IMR-90 (cell line): ENCODE results near the gene HNRNPR. TPM values are rescaled to one million over a fixed set of nuclear protein-coding genes. Genes with fewer than 3 reads are reported as not detected.

Experiments
- ATAC-seq: fragments of 200-7000 bp; cut with Tn5 transposase; 2 replicates; pipeline ENCODE4 v1.9.1; 2020; ENCODE audit warnings: low read depth, mild to moderate bottlenecking, moderate library complexity
- BruUV-seq: library from RNA; stranded (reverse); fragments of 400-500 nt; replicated peaks from 2 replicates; lab custom pipeline; 2021; lab: Mats Ljungman, UMichigan
- CTCF ChIA-PET: fragments of 300-600 bp; formaldehyde crosslinking; extraction: SDS; loops from one replicate; lab custom pipeline; 2021; ENCODE audit warnings: antibody characterized with exemption; lab: Yijun Ruan, JAX
- POLR2A ChIA-PET: fragments of 300-600 bp; sonication (Branson Sonifier 250); formaldehyde crosslinking; loops from one replicate; lab custom pipeline; 2022; ENCODE audit warnings: antibody characterized with exemption; ENCODE audit not compliant: unreplicated experiment; lab: Charles Lee
- DNase-seq: peaks from one replicate; pipeline ENCODE4 v3.0.0; 2013
- H2AFZ ChIP-seq: replicated peaks from 2 replicates; pipeline ENCODE3; 2013; ENCODE audit warnings: low read length, mild to moderate bottlenecking; ENCODE audit not compliant: poor library complexity
- H2AK5ac ChIP-seq: 2 replicates; pipeline ENCODE4 v1.6.1; 2013; ENCODE audit warnings: low read depth, low read length, inconsistent platforms
- H2AK9ac ChIP-seq: replicated peaks from 2 replicates; pipeline ENCODE3; 2013; ENCODE audit warnings: mild to moderate bottlenecking, low read depth, low read length, moderate library complexity; ENCODE audit not compliant: poor library complexity
- H2BK120ac ChIP-seq: 2 replicates; pipeline ENCODE4 v1.6.1; 2013; ENCODE audit warnings: low read depth, low read length, inconsistent platforms
- H2BK15ac ChIP-seq: 3 replicates; pipeline ENCODE4 v1.6.1; 2013; ENCODE audit warnings: low read depth, low read length, inconsistent platforms
- H2BK20ac ChIP-seq: 2 replicates; pipeline ENCODE4 v1.6.1; 2013; ENCODE audit warnings: low read depth, mild to moderate bottlenecking, inconsistent platforms, low read length, moderate library complexity
- H2BK5ac ChIP-seq: 2 replicates; pipeline ENCODE4 v1.6.1; 2013; ENCODE audit warnings: mild to moderate bottlenecking, low read depth, low read length, inconsistent platforms; ENCODE audit not compliant: poor library complexity, severe bottlenecking
- H3K14ac ChIP-seq: replicated peaks from 2 replicates; pipeline ENCODE4 v1.6.1; 2013; ENCODE audit warnings: low read depth, low read length, inconsistent platforms
- H3K18ac ChIP-seq: 2 replicates; pipeline ENCODE4 v1.6.1; 2013; ENCODE audit warnings: low read depth, low read length, control low read depth
- H3K23ac ChIP-seq: 2 replicates; pipeline ENCODE4 v1.6.1; 2013; ENCODE audit warnings: low read depth, low read length, inconsistent platforms
- H3K27ac ChIP-seq: 2 replicates; pipeline ENCODE4 v1.5.1; 2013; ENCODE audit warnings: mild to moderate bottlenecking, control low read depth, low read length; ENCODE audit not compliant: insufficient read depth
- H3K27me3 ChIP-seq: 2 replicates; pipeline ENCODE4 v1.6.1; 2013; ENCODE audit warnings: low read length; ENCODE audit not compliant: control insufficient read depth, insufficient read depth
- H3K36me3 ChIP-seq: 2 replicates; pipeline ENCODE4 v1.6.1; 2013; ENCODE audit warnings: low read length, mixed read lengths; ENCODE audit not compliant: control insufficient read depth, insufficient read depth
- H3K4ac ChIP-seq: 2 replicates; pipeline ENCODE4 v1.6.1; 2013; ENCODE audit warnings: low read depth, low read length, inconsistent platforms
- H3K4me1 ChIP-seq: 2 replicates; pipeline ENCODE4 v1.6.1; 2013; ENCODE audit warnings: low read length, mixed read lengths; ENCODE audit not compliant: control insufficient read depth, insufficient read depth
- H3K4me2 ChIP-seq: 2 replicates; pipeline ENCODE4 v1.6.1; 2013; ENCODE audit warnings: low read depth, mild to moderate bottlenecking, control low read depth, low read length, moderate library complexity
- H3K4me3 ChIP-seq: 2 replicates; pipeline ENCODE4 v1.5.1; 2013; ENCODE audit warnings: low read depth, mild to moderate bottlenecking, control low read depth, low read length, moderate library complexity; ENCODE audit not compliant: insufficient read depth
- H3K56ac ChIP-seq: 2 replicates; pipeline ENCODE4 v1.6.1; 2013; ENCODE audit warnings: low read length, inconsistent platforms; ENCODE audit not compliant: insufficient read depth; ENCODE audit errors: extremely low read depth
- H3K79me1 ChIP-seq, 2 experiments: 2 replicates each; pipeline ENCODE4 v1.6.1; 2013; ENCODE audit warnings: low read length in 2 of 2, inconsistent platforms in 1 of 2, low read depth in 1 of 2
- H3K9ac ChIP-seq: 2 replicates; pipeline ENCODE4 v1.6.1; 2013; ENCODE audit warnings: low read depth, low read length, control low read depth
- H3K9me1 ChIP-seq: 2 replicates; pipeline ENCODE4 v1.6.1; 2013; ENCODE audit warnings: low read length, inconsistent platforms; ENCODE audit not compliant: insufficient read depth
- H3K9me3 ChIP-seq: 2 replicates; pipeline ENCODE4 v1.6.1; 2013; ENCODE audit warnings: low read length; ENCODE audit not compliant: control insufficient read depth, insufficient read depth
- H4K20me1 ChIP-seq: 2 replicates; pipeline ENCODE4 v1.6.1; 2013; ENCODE audit warnings: low read length, inconsistent platforms; ENCODE audit not compliant: insufficient read depth
- H4K5ac ChIP-seq: 2 replicates; pipeline ENCODE4 v1.6.1; 2013; ENCODE audit warnings: mild to moderate bottlenecking, low read depth, low read length, control low read depth
- H4K8ac ChIP-seq, 2 experiments: 2 replicates each; pipeline ENCODE4 v1.6.1; 2013; ENCODE audit warnings: low read depth in 2 of 2, low read length in 2 of 2, control low read depth in 1 of 2, inconsistent platforms in 1 of 2
- H4K91ac ChIP-seq: 2 replicates; pipeline ENCODE4 v1.6.1; 2013; ENCODE audit warnings: low read depth, low read length, inconsistent platforms; ENCODE audit not compliant: insufficient read depth
- CEBPB ChIP-seq: IDR thresholded peaks from 2 replicates; pipeline ENCODE4 v1.6.1; 2012; ENCODE audit warnings: low read depth, low read length, improper control_type of control experiment
- WGBS, 2 experiments: methylation state at CpG; one replicate each; pipeline versions ENCODE4 v1.1.5 to v1.1.7; 2013; ENCODE audit warnings: missing lambda C conversion rate in 2 of 2; ENCODE audit not compliant: insufficient read length in 1 of 2; ENCODE audit errors: extremely low coverage in 2 of 2; 5-methylcytosine and 5-hydroxymethylcytosine counted together
- dilution Hi-C: fragments of 300-500 bp; cut with HindIII; formaldehyde crosslinking; loops from one replicate; pipeline ENCODE4 v1.14.3; 2018; ENCODE audit warnings: low sequenced_read_pairs; ENCODE audit not compliant: unreplicated experiment
- in situ Hi-C: fragments of 300-500 bp; cut with MboI; formaldehyde crosslinking; loops from 3 replicates; pipeline ENCODE4 v1.14.3; 2019; ENCODE audit warnings: low sequenced_read_pairs, inconsistent platforms, mixed read lengths
- intact Hi-C: fragments of 100-400 bp; cut with micrococcal nuclease; formaldehyde crosslinking; loops from 2 replicates; pipeline ENCODE4 v1.10.0; 2022
- polyA plus RNA-seq, 3 experiments: library from polyadenylated mRNA; depleted of rRNA; stranded (reverse); fragments of >200 nt; gene quantifications; 2 replicates each; pipeline ENCODE4 v1.2.3, GENCODE V29; 2012; ENCODE audit warnings: low replicate concordance in 1 of 3
- total RNA-seq: library from RNA; depleted of rRNA; stranded (reverse); fragments of >200 nt; gene quantifications from 2 replicates; pipeline ENCODE4 v1.2.3, GENCODE V29; 2012
- TF ChIP-seq, protein P1 (sequence below): fragments of 150-350 bp; IDR thresholded peaks from 2 replicates; pipeline ENCODE4 v1.6.1; 2016; ENCODE audit warnings: low read depth, mild to moderate bottlenecking, low read length, moderate library complexity, borderline replicate concordance

HNRNPR gene
- total and polyA plus RNA-seq, 2 of the 4 experiments (the other 2 are of a cell fraction): 99.7 to 111 TPM

DNA sequence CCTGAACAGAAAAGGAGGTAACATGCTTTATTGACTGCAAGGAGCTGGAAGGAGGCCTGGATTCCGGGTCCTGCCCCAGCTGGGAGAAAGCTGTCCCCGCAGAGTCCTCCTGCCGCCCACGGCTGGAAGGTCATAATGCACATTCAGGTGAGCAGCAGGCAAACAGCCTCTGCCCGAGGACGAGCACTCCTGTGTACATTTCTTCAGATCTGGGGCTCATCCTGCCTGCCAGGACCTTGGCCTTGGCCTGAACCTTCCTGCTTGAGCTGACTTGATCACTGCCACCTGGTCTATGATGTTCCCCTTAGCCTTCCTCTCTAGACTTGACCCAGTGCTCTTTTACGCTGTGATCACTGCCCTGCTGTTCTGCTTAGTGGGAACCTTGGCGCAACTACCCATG, 43.4 kb upstream of the HNRNPR start:
- Histone ChIP-seq H3K14ac (no peak overlapping the region), H2BK120ac (no peak overlapping the region), H3K9me1 (peaks cover 23% of the 10 kb centered on the region), H3K4me1 (peaks cover 6% of the 10 kb centered on the region), H3K9ac (no peak overlapping the region), H2BK15ac (no peak overlapping the region), H3K4me3 (no peak overlapping the region), H3K18ac (no peak overlapping the region), H4K20me1 (no peaks in the 10 kb centered on the region), H2AK5ac (no peak overlapping the region), H3K27ac (no peak overlapping the region), H2AK9ac (peak overlapping the region; percentile 47), H4K5ac (no peak overlapping the region), H3K4ac (no peak overlapping the region), H3K56ac (no peak overlapping the region), H2BK5ac (no peak overlapping the region), H3K4me2 (no peak overlapping the region), H3K9me3 (0 out of 2 replicates have a peak, but pooled peaks cover 2% of the 10 kb centered on the region), H4K91ac (no peak overlapping the region), H3K27me3 (no peaks in the 10 kb centered on the region), H3K79me1 (peaks cover 0 to 5% of the 10 kb centered on the region in 2 experiments; a peak in 1 of 4 replicates), H4K8ac (no peak overlapping the region), H2BK20ac (no peak overlapping the region), H3K23ac (no peak overlapping the region), H3K36me3 (peaks cover 2% of the 10 kb centered on the region; the same call in 1 of the 2 replicates), H2AFZ (no peak overlapping the region)
- in situ Hi-C loops (no loop called here), dilution Hi-C loops (no loop called here), intact Hi-C loops (no loop called here)
- ChIA-PET CTCF (interaction anchor here (1.1 kb wide), 1 partner anchor 16 kb away, joined by 3 read pairs; no protein-coding TSS in a partner anchor), POLR2A (interaction anchor here (0.5 kb wide), 1 partner anchor 50 kb away, joined by 6 read pairs; no protein-coding TSS in a partner anchor)
- ATAC-seq (no peak), DNase-seq (no peak)
- 75% methylated on average over 5 of the region's 8 CpGs; no CpG with 5 or more reads in 1 of the 2 experiments for WGBS, 2 experiments
- no TSS peak for BruUV-seq
- no peak for TF ChIP-seq CEBPB
- TF ChIP-seq, protein P1, sequence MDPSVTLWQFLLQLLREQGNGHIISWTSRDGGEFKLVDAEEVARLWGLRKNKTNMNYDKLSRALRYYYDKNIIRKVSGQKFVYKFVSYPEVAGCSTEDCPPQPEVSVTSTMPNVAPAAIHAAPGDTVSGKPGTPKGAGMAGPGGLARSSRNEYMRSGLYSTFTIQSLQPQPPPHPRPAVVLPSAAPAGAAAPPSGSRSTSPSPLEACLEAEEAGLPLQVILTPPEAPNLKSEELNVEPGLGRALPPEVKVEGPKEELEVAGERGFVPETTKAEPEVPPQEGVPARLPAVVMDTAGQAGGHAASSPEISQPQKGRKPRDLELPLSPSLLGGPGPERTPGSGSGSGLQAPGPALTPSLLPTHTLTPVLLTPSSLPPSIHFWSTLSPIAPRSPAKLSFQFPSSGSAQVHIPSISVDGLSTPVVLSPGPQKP: no peak
